ENCODE data around the gene MXD4.

- TF ChIP-seq CTCF (IDR thresholded peaks at IDR 0.05) = no peak
- TF ChIP-seq EZH2 (IDR thresholded peaks at IDR 0.05) = no peak
Observed at GRCh38 chr4:2217726-2218125, 44.2 kb downstream of the MXD4 start.

Data from neural progenitor cell (in vitro differentiated cells).